Measurements from ENCODE around the gene CADM1.

- TF ChIP-seq CTCF (IDR thresholded peaks at IDR 0.05) (no peak), POLR2A (IDR thresholded peaks at IDR 0.05) (no peak)
Observed at GRCh38 chr11:115344846-115345245, 159.4 kb downstream of the CADM1 start.

Data from right lobe of liver (tissue), 4 donors.